Heart left ventricle (tissue), 16 donors: ENCODE data around the gene KATNBL1. TPM values are rescaled to one million over a fixed set of nuclear protein-coding genes. Genes with fewer than 3 reads are reported as not detected.

Experiments used
- ATAC-seq, 4 donors: fragments of 200-7000 bp; cut with Tn5 transposase; one replicate each; pipeline ENCODE4 v1.9.1; 2020 to 2022; ENCODE audit warnings: moderate library complexity in 4 of 4, mild to moderate bottlenecking in 3 of 4, moderate number of reproducible peaks in 1 of 4
- DNase-seq, 5 donors: peaks; one replicate each; pipeline ENCODE4 v3.0.0-alpha.2; 2020
- H3K27ac ChIP-seq, 12 donors: fragments of 200-600 bp; sonication (generic) in 4 of 12; one replicate each; pipeline versions ENCODE4 v1.5.0 to v1.8.0; 2016 to 2022; ENCODE audit warnings: mild to moderate bottlenecking in 2 of 12
- H3K27me3 ChIP-seq, 9 donors: fragments of 200-600 bp; sonication (generic) in 2 of 9; one replicate each; pipeline versions ENCODE4 v1.5.1 to v1.8.0; 2016 to 2022; ENCODE audit warnings: mild to moderate bottlenecking in 3 of 9
- H3K36me3 ChIP-seq, 9 donors: fragments of 200-600 bp; sonication (generic) in 2 of 9; one replicate each; pipeline versions ENCODE4 v1.5.0 to v1.8.0; 2018 to 2022; ENCODE audit warnings: mild to moderate bottlenecking in 2 of 9
- H3K4me1 ChIP-seq, 12 donors: fragments of 200-600 bp; sonication (generic) in 4 of 12; one replicate each; pipeline versions ENCODE4 v1.5.0 to v1.8.0; 2016 to 2022; ENCODE audit warnings: mild to moderate bottlenecking in 3 of 12
- H3K4me3 ChIP-seq, 12 donors: fragments of 200-600 bp; sonication (generic) in 4 of 12; one replicate each; pipeline versions ENCODE4 v1.5.0 to v1.8.0; 2017 to 2022; ENCODE audit warnings: mild to moderate bottlenecking in 9 of 12, moderate library complexity in 4 of 12
- H3K9me3 ChIP-seq, 12 donors: fragments of 200-600 bp; sonication (generic) in 4 of 12; one replicate each; pipeline versions ENCODE4 v1.5.0 to v1.8.0; 2016 to 2022; ENCODE audit warnings: mild to moderate bottlenecking in 1 of 12
- CTCF ChIP-seq, 12 donors: fragments of 200-600 bp; sonication (generic) in 4 of 12; IDR thresholded peaks; one replicate each; pipeline versions ENCODE4 v1.5.0 to v1.8.0; 2018 to 2022; ENCODE audit warnings: antibody characterized with exemption in 12 of 12, mild to moderate bottlenecking in 5 of 12
- POLR2A ChIP-seq, 2 donors: fragments of 450-650 bp; IDR thresholded peaks; one replicate each; pipeline ENCODE4 v1.6.1; 2017; ENCODE audit warnings: antibody characterized with exemption in 2 of 2, mild to moderate bottlenecking in 2 of 2, moderate library complexity in 2 of 2
- WGBS, 4 donors: extraction: QIAGEN DNeasy Blood & Tissue Kit in 2 of 4; methylation state at CpG; one replicate each; pipeline versions ENCODE4 v1.1.5 to v1.1.7; 2013 to 2018; 5-methylcytosine and 5-hydroxymethylcytosine counted together
- intact Hi-C, 10 donors: fragments of 100-400 bp; cut with DNase I; formaldehyde crosslinking; loops; one replicate each; pipeline versions ENCODE4 v1.11.1 to v1.14.2; 2022
- polyA plus RNA-seq, 2 donors: library from polyadenylated mRNA; stranded (reverse); fragments of 200-250 nt; gene quantifications; one replicate each; pipeline ENCODE4 v1.2.3, GENCODE V29; 2013
- total RNA-seq, 9 donors: library from RNA; depleted of rRNA in 2 of 9; stranded (reverse); fragments of >200 nt in 2 of 9; fragmentation: NEBNext Ultra II Directional in 3 of 9; extraction: Animal tissue kit (Norgen Biotek cat#: 25700) in 3 of 9; gene quantifications; one replicate each; pipeline versions ENCODE4 v1.1.0 to v1.2.4, GENCODE V29; 2016 to 2023
- donor health status: ischemic (EF 13 %, LVEDD 7.1; RV severe dilation, severe dysfunction).
- donor health status: healthy with polysubstance abuse.
- donor health status: DM: no; HTN: yes; CAD: no.
- donor health status: DM: no; HTN: no; CAD: no.
- donor health status: ischemic (EF 25% LVEDD 6.9; RV normal size, moderate dysfunction).
- donor health status: ischemic (EF 25% LVEDD 5.7; RV mildly dilated, moderate dysfunction).
- donor health status: healthy.
- donor health status: DM: yes; HTN: yes; CAD: no.
- donor health status: ischemic (EF 35%, LVEDD 5.7; RV mildly dilated, moderate dysfunction).
- donor health status: nonischemic (EF 11% LVEDD 7.7; RV severe dilation, severe dysfunction).
- donor health status: DM: yes; HTN: yes; CAD: no.
- donor health status: PGD.
- donor health status: ischemic (EF 29% LVEDD 5.4; RV normal size, mild dysfunction).
- donor health status: nonischemic (EF 23%, LVEDD 6.1; RV moderate dilation, normal function).

Gene KATNBL1
- total and polyA plus RNA-seq, 11 donors, result 10.1 to 21.7 (median 15.6) TPM

- no peaks in the 10 kb centered on the region for H3K4me1 ChIP-seq
- no peak for ATAC-seq
- no peak overlapping the region for H3K4me3 ChIP-seq
- TF ChIP-seq CTCF (IDR thresholded peaks at IDR 0.05) (no peak), POLR2A (IDR thresholded peaks at IDR 0.05) (no peak)
- WGBS, 4 donors, result 54 to 58% (median 57%) methylated on average over 3 of the region's 3 CpGs
- H3K36me3 ChIP-seq, result peaks cover 0 to 89% (median 67%) of the 10 kb centered on the region in 9 donors
- no peak for DNase-seq
- intact Hi-C loops, result loop anchor here in 8 of 10 donors (5.0 to 10.0 kb wide), 7 partner anchors 99 to 352 kb away; partner anchors contain the start of genes LPCAT4 (in 4 of the 8), NOP10 (in 4 of the 8), NUTM1 (in 4 of the 8) and GOLGA8A (in 1 of the 8)
- H3K27me3 ChIP-seq, result no peaks in the 10 kb centered on the region
- H3K9me3 ChIP-seq, result no peaks in the 10 kb centered on the region
- H3K27ac ChIP-seq, result no peak overlapping the region
Observed at GRCh38 chr15:34243226-34243625, 33.3 kb upstream of the KATNBL1 start.

DNA sequence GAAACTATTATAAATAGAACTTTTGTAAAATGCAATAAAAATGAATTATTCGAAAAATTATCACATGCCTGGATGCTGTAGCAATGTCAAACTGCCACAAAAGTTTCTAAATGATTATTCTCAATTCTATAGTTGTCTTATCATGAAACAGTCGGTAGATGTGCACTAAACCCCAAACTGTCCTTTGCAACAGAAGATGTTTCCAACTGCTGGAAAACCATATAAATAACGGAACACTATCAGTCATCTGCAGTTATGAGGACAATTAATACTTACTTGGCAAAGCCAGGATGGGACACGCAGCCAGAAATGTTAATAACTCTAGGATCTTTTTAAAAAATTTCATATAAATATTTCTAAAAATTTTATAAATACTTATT, 32.4 kb upstream of the KATNBL1 start:
- TF ChIP-seq POLR2A (IDR thresholded peaks at IDR 0.05), result no peak
- DNase-seq, result no peak
- intact Hi-C loops, result loop anchor here in 8 of 10 donors (5.0 to 10.0 kb wide), 7 partner anchors 100 to 352 kb away; partner anchors contain the start of genes LPCAT4 (in 4 of the 8), NOP10 (in 4 of the 8), NUTM1 (in 4 of the 8) and GOLGA8A (in 1 of the 8)
- Histone ChIP-seq H3K27ac (no peak overlapping the region), H3K4me1 (no peaks in the 10 kb centered on the region), H3K36me3 (peaks cover 0 to 93% (median 72%) of the 10 kb centered on the region in 9 donors), H3K9me3 (no peaks in the 10 kb centered on the region), H3K4me3 (no peak overlapping the region), H3K27me3 (no peaks in the 10 kb centered on the region)
- ATAC-seq, result no peak
- 88 to 89% (median 88%) methylated on average over 4 of the region's 4 CpGs for WGBS, 4 donors

DNA sequence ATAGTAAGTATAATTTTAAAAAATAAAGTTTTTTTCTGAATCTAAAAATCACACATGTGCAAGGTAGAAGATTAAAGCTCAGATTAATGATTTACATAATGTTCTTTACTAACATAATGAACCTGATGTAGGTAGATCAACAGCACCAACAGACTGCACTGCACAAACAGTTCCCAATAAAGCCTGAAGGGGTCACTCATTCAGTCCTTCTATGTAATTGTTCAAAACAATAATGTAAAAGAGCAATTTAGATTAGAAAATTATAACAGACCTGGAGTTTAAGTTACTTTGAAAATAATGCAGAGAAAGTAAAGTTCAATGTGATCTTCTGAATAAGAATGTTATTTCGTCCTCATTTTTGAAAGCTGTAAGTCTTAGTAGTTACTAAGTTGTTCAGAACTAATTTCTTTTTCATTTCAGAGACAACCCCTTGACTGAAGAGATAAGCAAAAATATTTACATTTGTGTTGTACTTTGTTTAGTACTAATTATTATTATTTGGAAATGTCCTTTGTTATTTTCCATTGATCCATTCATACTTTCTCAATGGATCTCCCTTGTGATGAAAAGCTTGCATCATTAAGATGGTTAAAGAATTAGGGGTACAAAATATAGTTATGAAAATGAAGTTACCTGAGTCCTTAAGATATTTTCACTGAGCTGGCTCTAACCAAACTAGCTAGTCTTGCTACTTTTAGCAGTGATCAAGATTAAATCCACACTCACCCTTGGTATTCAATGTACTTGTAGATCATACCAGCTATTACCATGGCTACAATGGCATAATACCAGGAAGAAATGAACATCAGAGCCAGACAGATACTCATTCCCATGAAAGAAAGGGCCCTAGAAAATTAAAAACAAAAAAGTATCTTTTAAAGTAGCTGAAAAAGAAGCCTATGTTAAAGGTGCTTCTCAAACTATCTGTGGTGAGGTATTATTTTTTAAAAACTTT, 31.8 kb upstream of the KATNBL1 start:
- DNase-seq (no peak), ATAC-seq (peak in 3 of 4 donors; percentile 53 to 63 (median 58))
- intact Hi-C loops, result loop anchor here (1.0 to 10.0 kb wide), 9 partner anchors 101 to 353 kb away; partner anchors contain the start of genes LPCAT4 (in 9 of the 10), NOP10 (in 4 of the 10), NUTM1 (in 4 of the 10) and GOLGA8A (in 1 of the 10)
- H3K4me3 ChIP-seq, result no peak overlapping the region
- WGBS, 4 donors, result 47 to 70% (median 57%) methylated on average over 1 of the region's 1 CpG
- no peak overlapping the region for H3K27ac ChIP-seq
- TF ChIP-seq CTCF (IDR thresholded peaks at IDR 0.05) (peak; percentile 57 to 87 (median 77)), POLR2A (IDR thresholded peaks at IDR 0.05) (no peak)
- peaks cover 0 to 99% (median 78%) of the 10 kb centered on the region in 9 donors for H3K36me3 ChIP-seq
- H3K27me3 ChIP-seq, result no peaks in the 10 kb centered on the region
- H3K9me3 ChIP-seq, result no peaks in the 10 kb centered on the region
- no peaks in the 10 kb centered on the region for H3K4me1 ChIP-seq

DNA sequence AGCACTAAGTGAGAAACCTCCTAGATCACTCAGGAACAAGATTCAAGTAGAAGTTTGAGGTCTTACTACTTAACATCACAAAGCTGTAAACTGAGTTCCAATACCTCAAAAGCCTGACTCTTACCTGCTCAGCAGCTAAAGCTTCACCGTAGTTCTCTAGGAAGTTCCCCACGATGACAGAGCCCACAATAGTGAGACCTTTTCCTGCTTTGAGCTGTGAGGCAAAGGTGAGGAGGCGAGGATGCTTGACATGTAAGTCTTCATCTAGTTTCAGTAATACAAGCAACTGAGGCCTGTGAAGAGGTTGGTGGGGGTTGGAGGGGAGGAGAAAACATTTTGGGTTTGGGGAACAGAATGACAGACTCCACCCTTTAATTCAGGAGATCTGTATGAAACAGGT, 30.6 kb upstream of the KATNBL1 start:
- DNase-seq (no peak), ATAC-seq (no peak)
- Histone ChIP-seq H3K4me3 (no peak overlapping the region), H3K36me3 (peaks cover 0 to 99% (median 87%) of the 10 kb centered on the region in 9 donors), H3K9me3 (no peaks in the 10 kb centered on the region), H3K27me3 (no peaks in the 10 kb centered on the region), H3K4me1 (no peaks in the 10 kb centered on the region), H3K27ac (no peak overlapping the region)
- TF ChIP-seq CTCF (IDR thresholded peaks at IDR 0.05) (no peak), POLR2A (IDR thresholded peaks at IDR 0.05) (no peak)
- WGBS, 4 donors, result 82 to 94% (median 92%) methylated on average over 3 of the region's 3 CpGs
- intact Hi-C loops, result loop anchor here in 9 of 10 donors (2.0 to 10.0 kb wide), 8 partner anchors 102 to 354 kb away; partner anchors contain the start of genes LPCAT4 (in 5 of the 9), NOP10 (in 4 of the 9), NUTM1 (in 4 of the 9) and GOLGA8A (in 1 of the 9)
